ENCODE results near the gene ANTXR1. TPM values are rescaled to one million over a fixed set of nuclear protein-coding genes. Genes with fewer than 3 reads are reported as not detected.
"Not testable (repeated sequence)": the region's sequence is repeated elsewhere in the genome, so short reads cannot be mapped to it uniquely, and the experiment has no call there.

Gene ANTXR1
- total RNA-seq, 1 experiment from 2014 or later = 37.3 TPM

- Histone ChIP-seq H2BK5ac (ENCODE audit: insufficient read length, low read length) (no peak overlapping the region), H2AFZ (ENCODE audit: low read length) (no peak overlapping the region), H2AK5ac (ENCODE audit: insufficient read length, low read length) (no peak overlapping the region), H3K18ac (ENCODE audit: insufficient read length, low read depth, low read length) (no peak overlapping the region), H3K23ac (ENCODE audit: insufficient read length, low read depth, low read length) (no peak overlapping the region), H3T11ph (ENCODE audit: low read length) (no peak overlapping the region), H3K14ac (ENCODE audit: insufficient read depth, low read length) (no peak overlapping the region), H3K79me2 (ENCODE audit: insufficient read depth, low read length) (no peaks in the 10 kb centered on the region), H3K4me2 (ENCODE audit: insufficient read depth, insufficient read length, low read length) (no peak overlapping the region), H4K91ac (ENCODE audit: insufficient read length, low read depth, low read length) (no peak overlapping the region), H3K79me1 (ENCODE audit: insufficient read depth, low read depth, low read length, poor library complexity, severe bottlenecking) (no peaks in the 10 kb centered on the region), H2BK12ac (ENCODE audit: insufficient read length, low read depth, low read length) (no peak overlapping the region), H3K56ac (ENCODE audit: insufficient read length, low read depth, low read length) (no peak overlapping the region), H3K23me2 (ENCODE audit: insufficient read length, low read depth, low read length, poor library complexity, severe bottlenecking) (no peaks in the 10 kb centered on the region), H3K27ac (ENCODE audit: insufficient read length, low read depth, low read length) (no peak overlapping the region), H3K27me3 (ENCODE audit: insufficient read depth, low read length) (no peaks in the 10 kb centered on the region), H4K8ac (replicated peaks; ENCODE audit: insufficient read length, low read depth, low read length) (no peak overlapping the region), H4K20me1 (ENCODE audit: control insufficient read depth, insufficient read depth, insufficient read length) (no peaks in the 10 kb centered on the region), H3K9ac (ENCODE audit: extremely low read depth, insufficient read length, low read length) (no peak overlapping the region), H2BK20ac (ENCODE audit: low read depth, low read length, poor library complexity, severe bottlenecking) (no peak overlapping the region), H3K4ac (ENCODE audit: low read depth, low read length) (no peak overlapping the region), H4K5ac (ENCODE audit: insufficient read length, low read depth, low read length) (no peak overlapping the region), H2BK120ac (ENCODE audit: low read depth, low read length, poor library complexity, severe bottlenecking) (no peak overlapping the region), H3K4me1 (ENCODE audit: insufficient read depth, low read length) (no peaks in the 10 kb centered on the region), H2BK15ac (ENCODE audit: low read depth, low read length) (no peak overlapping the region), H3K9me3 (ENCODE audit: control insufficient read depth, low read depth, low read length) (no peaks in the 10 kb centered on the region)
- Mint-ChIP-seq H3K27ac (0 out of 7 replicates have a peak overlapping the region, but pooled peaks of 2 of the 3 experiments have one; percentile 4 to 59), H3K4me1 (no peaks in the 10 kb centered on the region), H3K36me3 (ENCODE audit: insufficient read depth in 1 of 3, low read depth in 3 of 3) (no peaks in the 10 kb centered on the region; a peak in 2 of 7 replicates), H3K27me3 (ENCODE audit: low read depth) (no peaks in the 10 kb centered on the region; the same call in 1 of the 2 replicates), H3K9me3 (no peaks in the 10 kb centered on the region; a peak in 1 of 5 replicates), H3K4me3 (no peak overlapping the region)
- no peak for DNase-seq
- WGBS (ENCODE audit: extremely low coverage, insufficient read length, low lambda C conversion rate) = no CpG with 5 or more reads among the region's 6 CpGs
- TF ChIP-seq CTCF (conservative IDR thresholded peaks at IDR 0.05) = no peak
These were observed 218.8 kb downstream of the ANTXR1 start for GRCh38 chr2:69231612-69232277.

- H3K14ac ChIP-seq (ENCODE audit: insufficient read depth, low read length); H4K8ac ChIP-seq (replicated peaks; ENCODE audit: insufficient read length, low read depth, low read length); H3T11ph ChIP-seq (ENCODE audit: low read length); H3K4ac ChIP-seq (ENCODE audit: low read depth, low read length); H4K20me1 ChIP-seq (ENCODE audit: control insufficient read depth, insufficient read depth, insufficient read length); DNase-seq; H3K4me2 ChIP-seq (ENCODE audit: insufficient read depth, insufficient read length, low read length); H3K27me3 Mint-ChIP-seq (ENCODE audit: low read depth); H2BK12ac ChIP-seq (ENCODE audit: insufficient read length, low read depth, low read length); H3K56ac ChIP-seq (ENCODE audit: insufficient read length, low read depth, low read length); H3K27me3 ChIP-seq (ENCODE audit: insufficient read depth, low read length); H3K9me3 Mint-ChIP-seq; H3K23ac ChIP-seq (ENCODE audit: insufficient read length, low read depth, low read length); H2BK15ac ChIP-seq (ENCODE audit: low read depth, low read length); H3K4me1 ChIP-seq (ENCODE audit: insufficient read depth, low read length); H3K4me3 Mint-ChIP-seq; H2BK5ac ChIP-seq (ENCODE audit: insufficient read length, low read length); H3K9me3 ChIP-seq (ENCODE audit: control insufficient read depth, low read depth, low read length); H3K36me3 Mint-ChIP-seq (ENCODE audit: insufficient read depth in 1 of 3, low read depth in 3 of 3); H3K79me2 ChIP-seq (ENCODE audit: insufficient read depth, low read length); H2BK120ac ChIP-seq (ENCODE audit: low read depth, low read length, poor library complexity, severe bottlenecking); H2AK5ac ChIP-seq (ENCODE audit: insufficient read length, low read length); H3K9ac ChIP-seq (ENCODE audit: extremely low read depth, insufficient read length, low read length); H2BK20ac ChIP-seq (ENCODE audit: low read depth, low read length, poor library complexity, severe bottlenecking); H3K79me1 ChIP-seq (ENCODE audit: insufficient read depth, low read depth, low read length, poor library complexity, severe bottlenecking); H3K23me2 ChIP-seq (ENCODE audit: insufficient read length, low read depth, low read length, poor library complexity, severe bottlenecking); H4K5ac ChIP-seq (ENCODE audit: insufficient read length, low read depth, low read length); H4K91ac ChIP-seq (ENCODE audit: insufficient read length, low read depth, low read length); H3K27ac Mint-ChIP-seq; H3K18ac ChIP-seq (ENCODE audit: insufficient read length, low read depth, low read length); H3K27ac ChIP-seq (ENCODE audit: insufficient read length, low read depth, low read length); H2AFZ ChIP-seq (ENCODE audit: low read length); H3K4me1 Mint-ChIP-seq: not testable (repeated sequence)
- WGBS (ENCODE audit: extremely low coverage, insufficient read length, low lambda C conversion rate) = no CpG with 5 or more reads among the region's 4 CpGs
These were observed 222.9 kb downstream of the ANTXR1 start for GRCh38 chr2:69235835-69236234.
